ENCODE data around the gene EXOC3L4. TPM values are rescaled to one million over a fixed set of nuclear protein-coding genes. Genes with fewer than 3 reads are reported as not detected.

Gene EXOC3L4
- total RNA-seq, 6 experiments from 2014 or later: 0.45 TPM; not detected in 5

DNA sequence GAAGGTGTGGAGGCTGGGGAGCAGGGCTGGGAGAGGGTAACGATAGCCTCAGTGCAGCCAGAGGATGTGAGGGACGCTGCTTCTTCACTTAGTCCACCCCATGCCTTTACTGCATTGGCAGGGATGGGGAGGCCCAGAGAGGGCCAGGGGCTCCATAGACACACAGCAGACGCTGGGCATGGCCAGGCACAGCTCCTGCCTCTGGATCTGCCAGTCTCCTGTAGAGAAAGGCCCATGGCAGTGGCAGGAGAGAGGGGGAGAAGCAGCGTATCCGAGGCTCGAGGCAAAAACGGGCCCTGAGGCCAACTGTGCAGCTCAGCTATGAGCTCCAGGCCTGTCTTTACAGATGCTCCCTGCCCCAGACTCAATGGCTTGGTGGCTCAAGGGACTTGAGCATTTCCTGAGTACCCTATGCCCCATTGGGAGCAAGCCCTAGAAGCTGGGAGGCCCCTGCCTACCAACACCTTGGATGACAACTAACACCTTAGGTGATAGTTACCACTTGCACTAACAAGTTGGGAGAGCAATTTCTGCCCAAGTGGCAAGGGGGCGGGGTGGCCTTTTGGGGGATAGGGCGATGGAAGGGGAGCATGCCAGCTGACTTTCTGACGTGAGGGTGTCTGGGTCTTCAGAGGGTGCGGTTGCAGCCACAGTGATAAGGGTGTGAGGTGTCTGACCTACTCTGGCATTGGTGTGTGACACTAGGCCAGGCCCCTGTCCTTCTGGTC is 15.5 kb upstream of the EXOC3L4 start:
- no peak overlapping the region for H3K4me3 Mint-ChIP-seq
- no peak overlapping the region for H3K27ac Mint-ChIP-seq
- H3K36me3 Mint-ChIP-seq (ENCODE audit: low read depth): no peaks in the 10 kb centered on the region
- TF ChIP-seq, protein P1, sequence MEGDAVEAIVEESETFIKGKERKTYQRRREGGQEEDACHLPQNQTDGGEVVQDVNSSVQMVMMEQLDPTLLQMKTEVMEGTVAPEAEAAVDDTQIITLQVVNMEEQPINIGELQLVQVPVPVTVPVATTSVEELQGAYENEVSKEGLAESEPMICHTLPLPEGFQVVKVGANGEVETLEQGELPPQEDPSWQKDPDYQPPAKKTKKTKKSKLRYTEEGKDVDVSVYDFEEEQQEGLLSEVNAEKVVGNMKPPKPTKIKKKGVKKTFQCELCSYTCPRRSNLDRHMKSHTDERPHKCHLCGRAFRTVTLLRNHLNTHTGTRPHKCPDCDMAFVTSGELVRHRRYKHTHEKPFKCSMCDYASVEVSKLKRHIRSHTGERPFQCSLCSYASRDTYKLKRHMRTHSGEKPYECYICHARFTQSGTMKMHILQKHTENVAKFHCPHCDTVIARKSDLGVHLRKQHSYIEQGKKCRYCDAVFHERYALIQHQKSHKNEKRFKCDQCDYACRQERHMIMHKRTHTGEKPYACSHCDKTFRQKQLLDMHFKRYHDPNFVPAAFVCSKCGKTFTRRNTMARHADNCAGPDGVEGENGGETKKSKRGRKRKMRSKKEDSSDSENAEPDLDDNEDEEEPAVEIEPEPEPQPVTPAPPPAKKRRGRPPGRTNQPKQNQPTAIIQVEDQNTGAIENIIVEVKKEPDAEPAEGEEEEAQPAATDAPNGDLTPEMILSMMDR (IDR thresholded peaks at IDR 0.05): no peak
- DNase-seq: no peak
- no peaks in the 10 kb centered on the region for H3K9me3 Mint-ChIP-seq
- H3K27me3 Mint-ChIP-seq (ENCODE audit: insufficient read depth): peaks cover 3% of the 10 kb centered on the region; the same call in 1 of the 2 replicates
- H3K4me1 Mint-ChIP-seq (ENCODE audit: low read depth): no peaks in the 10 kb centered on the region

DNA sequence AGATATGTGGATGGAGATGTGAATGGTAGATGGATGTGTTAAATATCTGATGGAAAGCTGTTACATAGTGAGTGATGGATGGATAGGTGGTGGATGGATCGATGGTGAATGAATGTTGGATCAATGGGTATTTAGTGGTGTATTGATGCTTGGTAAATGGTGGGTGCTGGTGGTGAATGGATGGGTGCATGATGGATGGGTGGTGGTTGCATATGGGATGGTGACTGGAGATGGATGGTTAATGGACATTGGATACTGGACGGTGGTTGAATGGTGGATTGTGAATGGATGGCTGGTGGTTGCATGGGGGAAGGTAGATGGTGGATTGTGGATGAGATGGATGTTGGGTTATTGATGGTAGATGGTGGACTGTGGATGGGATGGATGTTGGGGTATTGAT is 12.6 kb upstream of the EXOC3L4 start:
- DNase-seq: no peak
- TF ChIP-seq, protein P1 (IDR thresholded peaks at IDR 0.05): no peak
- no peak overlapping the region for H3K27ac Mint-ChIP-seq
- no peak overlapping the region for H3K4me3 Mint-ChIP-seq
- H3K4me1 Mint-ChIP-seq (ENCODE audit: low read depth): no peaks in the 10 kb centered on the region
- H3K9me3 Mint-ChIP-seq: no peaks in the 10 kb centered on the region
- H3K27me3 Mint-ChIP-seq (ENCODE audit: insufficient read depth): peaks cover 8% of the 10 kb centered on the region
- H3K36me3 Mint-ChIP-seq (ENCODE audit: low read depth): no peaks in the 10 kb centered on the region

DNA sequence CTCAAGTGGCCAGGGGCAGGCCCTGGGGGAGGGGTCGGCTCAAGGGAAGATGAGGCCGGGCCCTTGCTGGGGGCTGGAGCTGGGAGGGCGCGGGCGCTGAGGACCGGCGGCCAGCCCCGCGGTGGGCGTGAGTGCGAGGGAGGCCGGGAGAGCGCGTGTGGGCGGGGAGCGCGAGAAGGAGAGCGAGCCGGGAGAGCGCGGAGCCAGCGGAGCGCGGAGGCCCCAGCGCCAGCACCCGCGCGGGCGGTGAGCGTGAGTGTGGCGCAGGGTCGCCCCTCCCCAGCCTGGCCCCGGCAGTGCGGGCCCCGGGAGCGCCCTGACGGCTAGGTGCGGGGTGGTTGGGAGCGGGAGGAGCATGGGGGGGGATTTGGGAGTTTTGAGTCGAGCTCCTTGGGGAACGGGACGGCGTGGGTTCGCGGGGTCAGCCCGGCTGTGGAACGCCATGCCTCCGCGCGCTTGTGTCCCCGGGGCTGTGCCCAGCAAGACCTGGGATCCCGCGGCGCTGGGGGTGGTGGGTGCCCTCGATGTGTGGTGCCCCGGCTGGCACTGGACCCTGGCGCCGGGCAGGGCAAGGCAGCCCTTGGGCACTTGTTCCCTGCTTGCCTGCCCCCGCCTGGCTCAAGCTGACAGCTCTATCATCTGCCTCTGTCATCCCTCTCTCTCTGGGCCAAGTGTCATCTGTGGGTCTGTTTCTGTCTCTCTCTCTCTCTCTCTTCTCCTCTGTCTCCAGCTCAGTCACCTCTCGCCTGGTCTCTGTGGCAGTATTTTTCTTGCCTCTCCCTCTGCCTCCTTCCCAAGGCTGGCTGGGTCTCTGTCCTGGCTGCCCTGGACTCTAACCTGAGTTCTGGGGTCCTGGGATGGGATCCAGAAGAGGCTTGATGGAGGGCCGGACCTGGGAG is 10.3 kb upstream of the EXOC3L4 start, which contains the start of gene LBHD2:
LBHD2 (plus strand) TSS at position 190 of the 899 bp plus-strand sequence. CDS start 1,803 bp downstream, outside the sequence.
- Mint-ChIP-seq H3K27ac (no peak within 1 kb of the TSS), H3K4me3 (no peak within 1 kb of the TSS), H3K27me3 (ENCODE audit: insufficient read depth) (peaks cover 12% of the 10 kb centered on the region), H3K4me1 (ENCODE audit: low read depth) (no peaks in the 10 kb centered on the region), H3K9me3 (no peaks in the 10 kb centered on the region), H3K36me3 (ENCODE audit: low read depth) (no peaks in the 10 kb centered on the region)
- no peak for DNase-seq
- TF ChIP-seq, protein P1 (IDR thresholded peaks at IDR 0.05): no peak

DNA sequence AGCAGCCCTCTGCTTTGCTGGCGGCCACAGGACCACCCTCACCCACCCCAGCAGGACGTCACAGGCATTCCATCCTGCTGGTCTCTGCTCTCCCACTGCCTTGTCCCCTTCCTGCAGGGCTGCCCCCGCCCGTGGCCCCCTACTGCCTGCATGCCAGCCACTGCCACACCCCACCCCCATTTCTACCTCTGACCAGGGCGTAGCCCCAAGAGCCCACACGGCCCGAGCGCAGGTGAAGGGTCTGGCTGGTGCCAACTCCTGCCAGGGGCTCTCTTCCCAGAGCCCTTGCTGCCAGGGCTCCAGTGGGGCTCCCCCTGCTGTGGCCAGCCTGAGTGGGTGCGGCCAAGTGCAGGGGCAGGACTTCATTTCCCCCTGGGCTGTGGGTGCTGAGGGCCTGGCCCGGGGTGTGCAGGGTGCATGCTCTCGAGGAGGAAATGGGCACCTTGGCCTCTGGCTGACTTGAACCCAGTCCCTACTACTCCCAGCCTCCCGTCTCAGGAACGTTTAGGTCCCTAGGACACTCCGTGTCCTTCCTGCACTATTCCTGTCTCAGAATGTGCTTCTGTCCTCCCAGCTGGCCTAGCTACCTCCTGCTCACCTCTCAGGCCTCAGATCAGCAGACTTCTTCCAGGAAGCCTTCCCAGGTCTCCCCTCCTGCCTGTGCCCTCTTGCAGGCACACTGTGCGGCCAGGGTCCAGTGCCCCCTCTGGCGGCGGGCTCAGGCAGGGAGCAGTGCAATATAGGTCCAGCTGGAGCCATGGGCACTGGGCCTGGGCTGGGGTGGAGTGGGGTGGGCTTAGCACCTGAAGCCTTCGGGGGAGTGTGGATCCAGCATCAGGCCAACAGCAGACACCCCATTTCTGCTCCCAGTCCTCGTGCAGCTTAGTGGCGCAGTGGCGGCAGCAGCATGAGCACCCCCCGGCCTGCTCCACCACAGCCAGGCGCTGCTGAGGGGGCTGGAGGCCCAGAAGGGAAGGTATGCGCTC is 9.1 kb upstream of the EXOC3L4 start:
- no peaks in the 10 kb centered on the region for H3K36me3 Mint-ChIP-seq (ENCODE audit: low read depth)
- H3K4me3 Mint-ChIP-seq: no peak overlapping the region
- TF ChIP-seq, protein P1 (IDR thresholded peaks at IDR 0.05): no peak
- H3K27me3 Mint-ChIP-seq (ENCODE audit: insufficient read depth): peaks cover 12% of the 10 kb centered on the region
- no peak for DNase-seq
- H3K9me3 Mint-ChIP-seq: no peaks in the 10 kb centered on the region
- no peaks in the 10 kb centered on the region for H3K4me1 Mint-ChIP-seq (ENCODE audit: low read depth)
- no peak overlapping the region for H3K27ac Mint-ChIP-seq
